ENCODE results near the gene GRK7. TPM values are rescaled to one million over a fixed set of nuclear protein-coding genes. Genes with fewer than 3 reads are reported as not detected.

The GRK7 gene
- total RNA-seq, 1 donor, result not detected

DNA sequence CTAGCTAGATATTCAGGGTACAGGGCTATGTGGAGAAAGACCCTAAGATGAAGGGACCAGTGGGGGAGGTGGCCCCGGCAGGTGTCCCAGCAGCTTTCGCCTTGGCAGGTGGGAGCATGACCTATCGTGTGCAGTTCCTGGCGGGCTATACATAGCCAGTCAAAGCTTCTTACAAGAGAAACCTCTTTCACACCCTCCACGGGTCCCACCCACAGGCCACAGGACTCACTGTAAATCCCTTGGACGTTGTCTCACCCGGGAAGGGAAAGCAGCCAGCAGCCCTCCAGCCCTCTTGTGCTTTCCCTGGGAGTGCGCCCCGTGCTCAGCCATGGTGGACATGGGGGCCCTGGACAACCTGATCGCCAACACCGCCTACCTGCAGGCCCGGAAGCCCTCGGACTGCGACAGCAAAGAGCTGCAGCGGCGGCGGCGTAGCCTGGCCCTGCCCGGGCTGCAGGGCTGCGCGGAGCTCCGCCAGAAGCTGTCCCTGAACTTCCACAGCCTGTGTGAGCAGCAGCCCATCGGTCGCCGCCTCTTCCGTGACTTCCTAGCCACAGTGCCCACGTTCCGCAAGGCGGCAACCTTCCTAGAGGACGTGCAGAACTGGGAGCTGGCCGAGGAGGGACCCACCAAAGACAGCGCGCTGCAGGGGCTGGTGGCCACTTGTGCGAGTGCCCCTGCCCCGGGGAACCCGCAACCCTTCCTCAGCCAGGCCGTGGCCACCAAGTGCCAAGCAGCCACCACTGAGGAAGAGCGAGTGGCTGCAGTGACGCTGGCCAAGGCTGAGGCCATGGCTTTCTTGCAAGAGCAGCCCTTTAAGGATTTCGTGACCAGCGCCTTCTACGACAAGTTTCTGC lies 15.0 kb downstream of the GRK7 start:
- H3K4me3 ChIP-seq (ENCODE audit: low read depth, low read length), result no peak overlapping the region
- DNase-seq (ENCODE audit: low read depth), result no peak
- TF ChIP-seq, protein P1, sequence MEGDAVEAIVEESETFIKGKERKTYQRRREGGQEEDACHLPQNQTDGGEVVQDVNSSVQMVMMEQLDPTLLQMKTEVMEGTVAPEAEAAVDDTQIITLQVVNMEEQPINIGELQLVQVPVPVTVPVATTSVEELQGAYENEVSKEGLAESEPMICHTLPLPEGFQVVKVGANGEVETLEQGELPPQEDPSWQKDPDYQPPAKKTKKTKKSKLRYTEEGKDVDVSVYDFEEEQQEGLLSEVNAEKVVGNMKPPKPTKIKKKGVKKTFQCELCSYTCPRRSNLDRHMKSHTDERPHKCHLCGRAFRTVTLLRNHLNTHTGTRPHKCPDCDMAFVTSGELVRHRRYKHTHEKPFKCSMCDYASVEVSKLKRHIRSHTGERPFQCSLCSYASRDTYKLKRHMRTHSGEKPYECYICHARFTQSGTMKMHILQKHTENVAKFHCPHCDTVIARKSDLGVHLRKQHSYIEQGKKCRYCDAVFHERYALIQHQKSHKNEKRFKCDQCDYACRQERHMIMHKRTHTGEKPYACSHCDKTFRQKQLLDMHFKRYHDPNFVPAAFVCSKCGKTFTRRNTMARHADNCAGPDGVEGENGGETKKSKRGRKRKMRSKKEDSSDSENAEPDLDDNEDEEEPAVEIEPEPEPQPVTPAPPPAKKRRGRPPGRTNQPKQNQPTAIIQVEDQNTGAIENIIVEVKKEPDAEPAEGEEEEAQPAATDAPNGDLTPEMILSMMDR (IDR thresholded peaks at IDR 0.05; ENCODE audit: insufficient read depth, low read depth, low read length), result no peak

DNA sequence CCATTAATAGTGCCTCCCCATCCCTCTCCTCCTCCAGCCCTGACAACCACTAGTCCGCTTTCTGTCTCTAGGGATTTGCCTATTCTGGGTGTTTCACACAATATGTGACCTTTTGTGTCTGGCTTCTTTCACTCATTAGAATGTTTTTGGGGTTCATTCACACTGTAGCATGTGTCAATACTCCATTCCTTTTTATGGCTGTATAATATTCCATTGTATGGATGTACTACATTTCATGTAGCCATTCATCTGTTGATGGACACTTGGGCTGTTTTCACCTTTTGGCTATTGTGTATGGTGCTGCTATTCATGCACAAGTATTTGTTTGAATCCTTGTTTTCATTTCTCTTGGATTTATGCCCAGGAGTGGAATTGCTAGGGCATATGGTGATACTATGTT lies 16.5 kb downstream of the GRK7 start:
- TF ChIP-seq, protein P1 (IDR thresholded peaks at IDR 0.05; ENCODE audit: insufficient read depth, low read depth, low read length), result no peak
- DNase-seq (ENCODE audit: low read depth), result no peak
- H3K4me3 ChIP-seq (ENCODE audit: low read depth, low read length), result no peak overlapping the region

DNA sequence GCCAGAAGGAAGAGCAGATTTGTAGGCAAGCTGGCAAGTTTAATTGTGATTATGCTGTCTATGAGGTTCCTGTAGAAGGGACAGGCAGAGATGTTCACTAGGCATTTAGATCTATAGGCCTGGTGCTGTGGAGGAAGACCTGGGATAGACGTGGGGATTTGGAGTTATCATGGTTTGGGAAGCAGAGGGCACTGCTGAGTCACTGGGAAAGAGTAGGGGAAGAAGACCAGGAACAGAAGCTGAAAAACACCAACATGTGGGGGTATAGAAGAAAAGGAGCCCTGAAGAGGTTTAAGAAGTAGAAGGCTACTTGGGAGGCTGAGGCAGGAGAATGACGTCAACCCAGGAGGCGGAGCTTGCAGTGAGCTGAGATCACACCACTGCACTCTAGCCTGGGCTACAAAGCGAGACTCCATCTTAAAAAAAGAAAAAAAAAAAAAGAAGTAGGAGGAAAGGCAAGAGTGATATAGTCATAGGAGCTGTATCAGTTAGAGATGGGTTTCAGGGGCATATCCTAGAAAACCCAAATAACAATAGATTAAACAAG lies 19.3 kb downstream of the GRK7 start:
- H3K4me3 ChIP-seq (ENCODE audit: low read depth, low read length), result no peak overlapping the region

DNA sequence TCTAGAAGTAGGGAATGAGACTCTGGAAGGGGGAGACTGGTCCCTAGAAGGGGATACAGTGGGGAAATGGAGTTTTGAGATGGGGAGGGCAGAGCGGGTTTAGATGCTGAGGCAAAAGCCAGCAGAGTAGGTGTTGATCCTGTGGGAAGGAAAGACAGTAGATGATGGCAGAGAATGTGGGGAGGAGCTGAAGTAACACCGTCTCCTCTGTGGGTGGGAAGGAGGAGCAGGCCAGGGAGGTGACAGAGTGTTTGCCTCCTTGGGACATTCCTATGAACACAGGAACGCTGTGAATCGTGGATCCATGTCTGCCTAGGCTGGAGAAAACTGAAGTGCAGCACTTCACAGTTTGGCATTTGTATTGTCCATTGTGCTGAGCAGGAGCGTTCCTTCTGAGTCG lies 20.4 kb downstream of the GRK7 start:
- TF ChIP-seq, protein P1 (IDR thresholded peaks at IDR 0.05; ENCODE audit: insufficient read depth, low read depth, low read length), result no peak
- no peak for DNase-seq (ENCODE audit: low read depth)
- no peak overlapping the region for H3K4me3 ChIP-seq (ENCODE audit: low read depth, low read length)

More for the DNA sequence above, 19.3 kb downstream of the GRK7 start:
- peak; percentile 44 for DNase-seq (ENCODE audit: low read depth)
- TF ChIP-seq, protein P1 (IDR thresholded peaks at IDR 0.05; ENCODE audit: insufficient read depth, low read depth, low read length), result peak; percentile 32

DNA sequence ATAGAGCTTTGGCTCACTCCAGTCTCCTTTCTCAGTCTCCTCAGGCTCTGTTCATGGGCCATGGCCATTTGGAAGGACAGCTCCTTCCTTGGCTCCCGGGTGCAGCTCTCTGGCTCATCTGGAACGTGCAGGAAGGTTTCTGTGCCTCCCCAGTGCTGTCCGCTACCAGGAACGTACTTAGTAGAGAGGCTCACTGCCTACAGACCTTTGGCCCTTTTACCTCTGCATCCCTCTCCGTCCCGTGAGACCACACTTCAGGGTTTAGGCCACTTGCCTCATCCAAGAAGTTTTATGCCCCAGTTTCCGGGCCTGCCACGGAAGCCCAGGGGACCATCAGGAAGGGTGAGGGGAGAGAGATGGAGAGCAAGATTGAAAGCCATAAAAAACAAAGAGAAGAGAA lies 20.9 kb downstream of the GRK7 start:
- H3K4me3 ChIP-seq (ENCODE audit: low read depth, low read length), result no peak overlapping the region
- TF ChIP-seq, protein P1 (IDR thresholded peaks at IDR 0.05; ENCODE audit: insufficient read depth, low read depth, low read length), result no peak

DNA sequence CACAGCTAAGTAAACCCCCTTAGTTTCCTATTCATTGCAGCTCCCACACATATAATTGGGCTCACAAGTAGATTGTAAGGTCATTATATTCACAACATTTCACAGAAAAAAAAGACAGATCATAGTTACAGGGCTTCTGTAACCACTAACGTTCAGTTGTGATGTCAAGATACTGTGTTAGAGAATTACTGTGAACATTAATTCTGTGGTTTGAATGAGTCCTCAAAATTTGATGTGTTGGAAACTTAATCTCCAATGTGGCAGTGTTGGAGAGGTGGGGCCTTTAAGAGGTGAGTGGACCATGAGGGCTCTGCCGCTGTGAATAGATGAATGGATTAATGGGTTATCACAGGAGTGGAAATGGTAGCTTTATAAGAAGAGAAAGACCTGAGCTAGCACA lies 21.3 kb downstream of the GRK7 start:
- TF ChIP-seq, protein P1 (IDR thresholded peaks at IDR 0.05; ENCODE audit: insufficient read depth, low read depth, low read length), result no peak
- no peak for DNase-seq (ENCODE audit: low read depth)
- H3K4me3 ChIP-seq (ENCODE audit: low read depth, low read length), result no peak overlapping the region

More for the DNA sequence above, 20.9 kb downstream of the GRK7 start:
- DNase-seq (ENCODE audit: low read depth), result no peak
